ENCODE results near the gene MCAT.

GRCh38 chr22:43158778-43159483 lies 15.7 kb upstream of the MCAT start:
- TF ChIP-seq POLR2AphosphoS5 (IDR thresholded peaks at IDR 0.05; ENCODE audit: borderline replicate concordance, low read depth, low read length) (no peak), EZH2 (IDR thresholded peaks at IDR 0.05) (no peak), FOXP2 (optimal IDR thresholded peaks at IDR 0.05; ENCODE audit: control extremely low read depth, extremely low read length, insufficient read depth) (no peak)
